NOMO-1 (cell line): ENCODE data around the gene CALB2.

Experiments
- DNase-seq, 2 experiments: peaks; one replicate each; lab custom pipeline; 2025; ENCODE audit not compliant: unreplicated experiment in 2 of 2; lab: John Stamatoyannopoulos, UW

Gene CALB2

GRCh38 chr16:71384073-71384724 is 25.7 kb downstream of the CALB2 start:
- no peak for DNase-seq

- DNase-seq = no peak
Observed at GRCh38 chr16:71387045-71387871, 28.7 kb downstream of the CALB2 start.

- no peak for DNase-seq
Observed at GRCh38 chr16:71389330-71389729, 30.8 kb downstream of the CALB2 start.

- no peak for DNase-seq
Observed at GRCh38 chr16:71396594-71396993, 38.1 kb downstream of the CALB2 start.

- no peak for DNase-seq
Observed at GRCh38 chr16:71399801-71400563, 41.5 kb downstream of the CALB2 start.

GRCh38 chr16:71402007-71402406 is 43.5 kb downstream of the CALB2 start:
- no peak for DNase-seq

- DNase-seq = no peak
Observed at GRCh38 chr16:71402674-71403073, 44.2 kb downstream of the CALB2 start.

- DNase-seq = no peak
Observed at GRCh38 chr16:71404364-71404763, 45.8 kb downstream of the CALB2 start.

GRCh38 chr16:71406316-71406715 is 47.8 kb downstream of the CALB2 start:
- DNase-seq = no peak

GRCh38 chr16:71406724-71407123 is 48.2 kb downstream of the CALB2 start:
- peak; percentile 6 to 13 for DNase-seq

GRCh38 chr16:71407731-71408130 is 49.2 kb downstream of the CALB2 start:
- DNase-seq = peak; percentile 5 to 63

GRCh38 chr16:71408536-71408935 is 50.0 kb downstream of the CALB2 start:
- DNase-seq = no peak

- no peak for DNase-seq
Observed at GRCh38 chr16:71409011-71409775, 50.7 kb downstream of the CALB2 start.

- DNase-seq = no peak
Observed at GRCh38 chr16:71410146-71410545, 51.6 kb downstream of the CALB2 start.

- DNase-seq = peak; percentile 61
Observed at GRCh38 chr16:71412270-71413160, 54.0 kb downstream of the CALB2 start.

- no peak for DNase-seq
Observed at GRCh38 chr16:71413341-71413740, 54.8 kb downstream of the CALB2 start.

- no peak for DNase-seq
Observed at GRCh38 chr16:71414038-71414437, 55.5 kb downstream of the CALB2 start.

- peak in 1 of 2 experiments; percentile 12 for DNase-seq
Observed at GRCh38 chr16:71421911-71422310, 63.4 kb downstream of the CALB2 start.

GRCh38 chr16:71423016-71423415 is 64.5 kb downstream of the CALB2 start:
- DNase-seq = no peak

GRCh38 chr16:71423865-71424264 is 65.3 kb downstream of the CALB2 start:
- no peak for DNase-seq
